PC-3 (cell line): ENCODE measurements around the gene CYB5R4. TPM values are rescaled to one million over a fixed set of nuclear protein-coding genes. Genes with fewer than 3 reads are reported as not detected.

ENCODE experiments used
- ATAC-seq: fragments of 200-7000 bp; cut with Tn5 transposase; 2 replicates; pipeline ENCODE4 v1.9.1; 2020; ENCODE audit warnings: mild to moderate bottlenecking, moderate library complexity
- BruUV-seq: library from RNA; stranded (reverse); fragments of 400-500 nt; replicated peaks from 2 replicates; lab custom pipeline; 2021; lab: Mats Ljungman, UMichigan
- CTCF ChIA-PET: fragments of 300-600 bp; sonication (Branson Sonifier 250); formaldehyde crosslinking; loops from one replicate; lab custom pipeline; 2022; ENCODE audit warnings: antibody characterized with exemption; lab: Charles Lee
- POLR2A ChIA-PET: fragments of 300-600 bp; sonication (Branson Sonifier 250); formaldehyde crosslinking; loops from one replicate; lab custom pipeline; 2022; ENCODE audit warnings: antibody characterized with exemption; ENCODE audit not compliant: unreplicated experiment; lab: Charles Lee
- DNase-seq: peaks from one replicate; pipeline ENCODE4 v3.0.0-alpha.2; 2015
- H2AFZ ChIP-seq: fragments of 300-600 bp; sonication (generic); 2 replicates; pipeline ENCODE4 v1.6.0; 2016; ENCODE audit warnings: antibody characterized with exemption, low read length
- H3F3A ChIP-seq: fragments of 300-600 bp; sonication (generic); one replicate; pipeline ENCODE4 v1.6.0; 2017; ENCODE audit warnings: antibody characterized with exemption, low read length, control low read depth, mild to moderate bottlenecking; ENCODE audit not compliant: unreplicated experiment
- H3K27ac ChIP-seq: fragments of 300-600 bp; sonication (generic); 2 replicates; pipeline ENCODE4 v1.5.1; 2016; ENCODE audit warnings: mild to moderate bottlenecking, low read length
- H3K27me3 ChIP-seq: fragments of 300-600 bp; sonication (generic); 2 replicates; pipeline ENCODE4 v1.6.1; 2016; ENCODE audit warnings: low read length, mixed read lengths
- H3K36me3 ChIP-seq: fragments of 300-600 bp; sonication (generic); 2 replicates; pipeline ENCODE4 v1.6.1; 2016; ENCODE audit warnings: low read depth, mixed run types, low read length, mixed read lengths
- H3K4me1 ChIP-seq: fragments of 300-600 bp; sonication (generic); 2 replicates; pipeline ENCODE4 v1.5.1; 2016; ENCODE audit warnings: low read length; ENCODE audit not compliant: insufficient read depth
- H3K4me2 ChIP-seq: fragments of 300-600 bp; sonication (generic); 2 replicates; pipeline ENCODE4 v1.6.0; 2016; ENCODE audit warnings: low read length
- H3K4me3 ChIP-seq: fragments of 300-600 bp; sonication (generic); 2 replicates; pipeline ENCODE4 v1.5.1; 2016; ENCODE audit warnings: mild to moderate bottlenecking, low read length, mixed read lengths
- H3K79me2 ChIP-seq: fragments of 300-600 bp; sonication (generic); 2 replicates; pipeline ENCODE4 v1.6.1; 2017; ENCODE audit warnings: low read length, mixed read lengths
- H3K9ac ChIP-seq: fragments of 300-600 bp; sonication (generic); 2 replicates; pipeline ENCODE4 v1.6.0; 2016; ENCODE audit warnings: mild to moderate bottlenecking, low read length
- H3K9me2 ChIP-seq: fragments of 300-600 bp; sonication (generic); replicated peaks from 2 replicates; pipeline ENCODE4 v1.6.1; 2016; ENCODE audit warnings: mixed run types, low read length, mixed read lengths
- H3K9me3 ChIP-seq: fragments of 300-600 bp; sonication (generic); 2 replicates; pipeline ENCODE4 v1.6.1; 2016; ENCODE audit warnings: low read length, mixed read lengths
- H4K20me1 ChIP-seq: fragments of 300-600 bp; sonication (generic); 2 replicates; pipeline ENCODE4 v1.6.1; 2016; ENCODE audit warnings: low read length, mixed read lengths
- EZH2 ChIP-seq: fragments of 300-600 bp; sonication (generic); IDR thresholded peaks from one replicate; pipeline ENCODE4 v1.6.1; 2017; ENCODE audit warnings: antibody characterized with exemption, mild to moderate bottlenecking, low read length; ENCODE audit not compliant: unreplicated experiment
- EZH2phosphoT487 ChIP-seq: fragments of 300-600 bp; sonication (generic); IDR thresholded peaks from 2 replicates; pipeline ENCODE4 v1.6.1; 2018; ENCODE audit warnings: mild to moderate bottlenecking, antibody characterized with exemption, low read length, borderline replicate concordance
- intact Hi-C: fragments of 100-400 bp; cut with micrococcal nuclease; formaldehyde crosslinking; loops from 2 replicates; pipeline ENCODE4 v1.9.0; 2023
- total RNA-seq: library from RNA; depleted of rRNA; stranded (reverse); fragments of >200 nt; gene quantifications from 2 replicates; pipeline ENCODE4 v1.2.3, GENCODE V29; 2014
- TF ChIP-seq, protein P1 (sequence below): fragments of 300-600 bp; sonication (generic); conservative IDR thresholded peaks from 2 replicates; pipeline ENCODE4 v1.5.1; 2017; ENCODE audit warnings: antibody characterized with exemption, low read depth, mild to moderate bottlenecking, low read length

Gene CYB5R4
- total RNA-seq, 1 experiment from 2014 or later = 5.6 TPM

DNA sequence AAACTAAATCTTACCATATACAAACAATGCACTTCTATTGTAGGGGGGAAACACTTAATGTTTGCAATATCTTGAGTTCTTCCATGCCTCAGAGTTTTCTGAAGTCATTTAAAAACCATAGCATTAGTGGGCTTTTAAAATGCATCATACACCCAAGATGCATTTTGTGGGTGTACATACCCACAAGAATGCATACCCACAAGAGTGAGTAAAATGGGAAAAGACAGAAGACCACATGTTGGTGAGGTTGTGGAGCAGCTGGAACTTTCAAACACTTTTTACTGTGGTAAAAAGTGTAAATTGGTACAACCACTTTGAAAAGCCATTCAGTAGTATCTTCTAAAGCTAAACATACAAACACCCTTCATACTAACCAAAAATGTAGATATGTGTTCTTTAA is 57.5 kb downstream of the CYB5R4 start:
- Histone ChIP-seq H3K9ac (no peak overlapping the region), H3K4me2 (no peak overlapping the region), H3K4me3 (no peak overlapping the region), H3K4me1 (no peaks in the 10 kb centered on the region), H3F3A (no peaks in the 10 kb centered on the region), H3K79me2 (no peaks in the 10 kb centered on the region), H3K27ac (no peak overlapping the region), H3K9me2 (no peaks in the 10 kb centered on the region), H3K27me3 (no peaks in the 10 kb centered on the region), H4K20me1 (no peaks in the 10 kb centered on the region), H2AFZ (no peak overlapping the region), H3K9me3 (no peaks in the 10 kb centered on the region), H3K36me3 (no peaks in the 10 kb centered on the region)
- TF ChIP-seq, protein P1, sequence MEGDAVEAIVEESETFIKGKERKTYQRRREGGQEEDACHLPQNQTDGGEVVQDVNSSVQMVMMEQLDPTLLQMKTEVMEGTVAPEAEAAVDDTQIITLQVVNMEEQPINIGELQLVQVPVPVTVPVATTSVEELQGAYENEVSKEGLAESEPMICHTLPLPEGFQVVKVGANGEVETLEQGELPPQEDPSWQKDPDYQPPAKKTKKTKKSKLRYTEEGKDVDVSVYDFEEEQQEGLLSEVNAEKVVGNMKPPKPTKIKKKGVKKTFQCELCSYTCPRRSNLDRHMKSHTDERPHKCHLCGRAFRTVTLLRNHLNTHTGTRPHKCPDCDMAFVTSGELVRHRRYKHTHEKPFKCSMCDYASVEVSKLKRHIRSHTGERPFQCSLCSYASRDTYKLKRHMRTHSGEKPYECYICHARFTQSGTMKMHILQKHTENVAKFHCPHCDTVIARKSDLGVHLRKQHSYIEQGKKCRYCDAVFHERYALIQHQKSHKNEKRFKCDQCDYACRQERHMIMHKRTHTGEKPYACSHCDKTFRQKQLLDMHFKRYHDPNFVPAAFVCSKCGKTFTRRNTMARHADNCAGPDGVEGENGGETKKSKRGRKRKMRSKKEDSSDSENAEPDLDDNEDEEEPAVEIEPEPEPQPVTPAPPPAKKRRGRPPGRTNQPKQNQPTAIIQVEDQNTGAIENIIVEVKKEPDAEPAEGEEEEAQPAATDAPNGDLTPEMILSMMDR = no peak
- TF ChIP-seq EZH2 (no peak), EZH2phosphoT487 (no peak)
- DNase-seq (no peak), ATAC-seq (no peak)
- CTCF ChIA-PET = no interaction called here
- BruUV-seq = no TSS peak
- intact Hi-C loops = no loop called here
- POLR2A ChIA-PET = no interaction called here

DNA sequence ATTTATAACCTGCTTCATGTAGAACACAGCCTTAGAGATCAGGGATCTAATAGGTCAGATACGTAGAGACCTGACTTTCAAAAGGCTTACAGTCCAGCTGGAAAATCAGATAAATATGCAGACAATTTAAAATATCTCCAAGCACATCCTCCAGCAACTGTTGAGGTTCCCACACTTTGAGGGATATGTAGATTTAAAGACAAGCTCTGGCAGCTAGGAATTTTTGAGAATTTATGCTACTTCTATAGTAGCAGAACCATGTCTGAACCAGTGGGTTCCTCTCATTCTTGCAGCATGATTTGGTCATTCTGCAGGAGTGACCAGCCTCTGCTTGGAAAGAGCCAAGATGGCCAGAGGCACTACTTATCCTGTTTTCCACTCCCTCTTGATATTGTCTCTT is 60.5 kb downstream of the CYB5R4 start:
- Histone ChIP-seq H3K79me2 (no peaks in the 10 kb centered on the region), H3K4me1 (no peaks in the 10 kb centered on the region), H3F3A (no peaks in the 10 kb centered on the region), H3K9me2 (no peaks in the 10 kb centered on the region), H3K9me3 (no peaks in the 10 kb centered on the region), H3K4me2 (no peak overlapping the region), H3K27me3 (no peaks in the 10 kb centered on the region), H3K36me3 (no peaks in the 10 kb centered on the region), H4K20me1 (no peaks in the 10 kb centered on the region), H2AFZ (no peak overlapping the region), H3K4me3 (no peak overlapping the region), H3K9ac (no peak overlapping the region), H3K27ac (no peak overlapping the region)
- BruUV-seq = no TSS peak
- TF ChIP-seq EZH2 = no peak
- ChIA-PET CTCF (no interaction called here), POLR2A (no interaction called here)
- intact Hi-C loops = no loop called here
- ATAC-seq = no peak
- DNase-seq = no peak

DNA sequence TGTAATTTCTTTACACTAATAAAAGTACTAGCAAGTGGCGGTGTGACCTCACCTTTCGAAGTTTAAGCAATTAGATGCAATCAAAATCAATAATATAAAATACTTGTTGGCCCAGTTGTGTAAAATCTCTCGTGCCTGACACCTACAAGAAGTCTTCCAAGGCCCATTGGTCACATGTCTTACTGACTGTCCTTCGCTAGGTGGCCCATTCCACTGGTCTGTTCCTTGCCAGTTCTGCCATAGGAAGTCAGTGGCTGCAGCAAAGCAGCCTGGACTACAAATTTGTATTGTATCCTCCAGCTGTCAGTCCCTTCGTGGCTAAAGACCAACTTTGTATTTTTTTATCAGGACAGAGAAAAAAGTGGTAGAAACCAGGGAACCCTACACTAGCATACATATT is 61.8 kb downstream of the CYB5R4 start:
- intact Hi-C loops = no loop called here
- Histone ChIP-seq H3K27ac (no peak overlapping the region), H3K79me2 (no peaks in the 10 kb centered on the region), H3K36me3 (no peaks in the 10 kb centered on the region), H3K27me3 (no peaks in the 10 kb centered on the region), H3K4me1 (no peaks in the 10 kb centered on the region), H2AFZ (no peak overlapping the region), H4K20me1 (no peaks in the 10 kb centered on the region), H3K9me3 (no peaks in the 10 kb centered on the region), H3K4me2 (no peak overlapping the region), H3K4me3 (no peak overlapping the region), H3K9me2 (no peaks in the 10 kb centered on the region), H3F3A (no peaks in the 10 kb centered on the region), H3K9ac (no peak overlapping the region)
- no TSS peak for BruUV-seq
- POLR2A ChIA-PET = no interaction called here
- no peak for ATAC-seq
- CTCF ChIA-PET = no interaction called here
- TF ChIP-seq EZH2phosphoT487 (no peak), EZH2 (no peak)
- TF ChIP-seq, protein P1 = no peak
- no peak for DNase-seq
